HEK293 (cell line): Measurements from ENCODE around the gene RASGRP3.

ENCODE experiments used
- CTCF ChIA-PET: fragments of 350-600 bp; formaldehyde crosslinking; extraction: SDS; loops from one replicate; lab custom pipeline; 2021; ENCODE audit warnings: antibody characterized with exemption; lab: Yijun Ruan, JAX
- POLR2A ChIA-PET: fragments of 300-600 bp; formaldehyde crosslinking; extraction: SDS; loops from one replicate; lab custom pipeline; 2020; ENCODE audit warnings: antibody characterized with exemption, inconsistent platforms; lab: Yijun Ruan, JAX
- H3K27ac ChIP-seq: fragments of 200-500 bp; sonication (Bioruptor generic); 2 replicates; pipeline ENCODE4 v1.5.1; 2014; ENCODE audit warnings: low read depth, low read length, control low read depth, inconsistent platforms; ENCODE audit errors: extremely low read depth
- H3K36me3 ChIP-seq, 2 experiments: fragments of 200-500 bp in 1 of 2; sonication (Bioruptor generic) in 1 of 2; 1 replicate in 1 of 2; 2 replicates in 1 of 2; pipeline ENCODE4 v1.5.1; 2014 to 2017; ENCODE audit warnings: inconsistent platforms in 2 of 2, low read length in 2 of 2; ENCODE audit not compliant: control insufficient read depth in 2 of 2, insufficient read depth in 1 of 2
- H3K4me1 ChIP-seq: fragments of 200-500 bp; sonication (Bioruptor generic); 2 replicates; pipeline ENCODE4 v1.5.1; 2014; ENCODE audit warnings: mild to moderate bottlenecking, low read length, inconsistent platforms; ENCODE audit not compliant: control insufficient read depth, insufficient read depth
- H3K4me3 ChIP-seq: 2 replicates; pipeline ENCODE4 v1.5.1; 2011; ENCODE audit warnings: low read depth, mild to moderate bottlenecking, control low read depth, low read length, moderate library complexity
- H3K9me3 ChIP-seq: fragments of 200-500 bp; sonication (Bioruptor generic); 2 replicates; pipeline ENCODE4 v1.5.1; 2014; ENCODE audit warnings: low read depth, low read length, inconsistent platforms; ENCODE audit not compliant: control insufficient read depth, insufficient read depth
- ELK4 ChIP-seq: IDR thresholded peaks from 2 replicates; pipeline ENCODE4 v1.6.1; 2011; ENCODE audit warnings: mild to moderate bottlenecking, low read depth, low read length, borderline replicate concordance
- MEIS1 ChIP-seq: sonication (generic); formaldehyde crosslinking; IDR thresholded peaks from 2 replicates; pipeline ENCODE4 v1.8.1; 2022; ENCODE audit warnings: missing genetic modification reagents, mild to moderate bottlenecking, borderline replicate concordance
- PBX3 ChIP-seq: sonication (generic); formaldehyde crosslinking; IDR thresholded peaks from 2 replicates; pipeline ENCODE4 v1.8.1; 2022; ENCODE audit warnings: mild to moderate bottlenecking, moderate library complexity, missing genetic modification reagents
- PRDM2 ChIP-seq: fragments of 450-650 bp; formaldehyde crosslinking; IDR thresholded peaks from 2 replicates; pipeline ENCODE4 v1.5.1; 2016; ENCODE audit warnings: missing biosample characterization, missing genetic modification characterization, borderline replicate concordance
- REPIN1 ChIP-seq: fragments of 450-650 bp; formaldehyde crosslinking; IDR thresholded peaks from 2 replicates; pipeline ENCODE4 v1.5.1; 2017; ENCODE audit warnings: missing biosample characterization, missing genetic modification characterization, low read depth
- ZBTB21 ChIP-seq: fragments of 450-650 bp; formaldehyde crosslinking; IDR thresholded peaks from 2 replicates; pipeline ENCODE4 v1.5.1; 2017; ENCODE audit warnings: missing biosample characterization, missing genetic modification characterization
- ZBTB44 ChIP-seq: fragments of 450-650 bp; IDR thresholded peaks from 2 replicates; pipeline ENCODE4 v1.5.1; 2018; ENCODE audit warnings: missing biosample characterization, mild to moderate bottlenecking, missing genetic modification characterization
- ZBTB7A ChIP-seq: fragments of 450-650 bp; formaldehyde crosslinking; IDR thresholded peaks from 2 replicates; pipeline ENCODE4 v1.5.1; 2016; ENCODE audit warnings: low read depth, missing biosample characterization, missing genetic modification characterization
- ZEB2 ChIP-seq: fragments of 450-650 bp; formaldehyde crosslinking; IDR thresholded peaks from 2 replicates; pipeline ENCODE4 v1.5.1; 2016; ENCODE audit warnings: missing biosample characterization, missing genetic modification characterization
- ZNF335 ChIP-seq: fragments of 450-650 bp; formaldehyde crosslinking; conservative IDR thresholded peaks from 2 replicates; pipeline ENCODE4 v1.5.1; 2016; ENCODE audit warnings: missing biosample characterization, missing genetic modification characterization
- ZNF514 ChIP-seq: fragments of 450-650 bp; formaldehyde crosslinking; IDR thresholded peaks from 2 replicates; pipeline ENCODE4 v1.5.1; 2016; ENCODE audit warnings: missing biosample characterization, missing genetic modification characterization
- ZNF544 ChIP-seq: fragments of 450-650 bp; formaldehyde crosslinking; IDR thresholded peaks from 2 replicates; pipeline ENCODE4 v1.5.0; 2017; ENCODE audit warnings: missing biosample characterization, missing genetic modification characterization
- ZNF768 ChIP-seq: fragments of 450-650 bp; formaldehyde crosslinking; IDR thresholded peaks from 2 replicates; pipeline ENCODE4 v1.5.1; 2018; ENCODE audit warnings: missing biosample characterization, mild to moderate bottlenecking, missing genetic modification characterization

The RASGRP3 gene

GRCh38 chr2:33541243-33541642 is 64.8 kb downstream of the RASGRP3 start:
- no peak overlapping the region for H3K4me3 ChIP-seq
- no peak for TF ChIP-seq MEIS1
- TF ChIP-seq REPIN1 (tag by site-specific recombination): no peak
- TF ChIP-seq, all 188 proteins: peak for 0
- H3K4me1 ChIP-seq: no peaks in the 10 kb centered on the region
- no peak overlapping the region for H3K27ac ChIP-seq
- no peaks in the 10 kb centered on the region for H3K9me3 ChIP-seq
- ChIA-PET CTCF (no interaction called here), POLR2A (no interaction called here)
- H3K36me3 ChIP-seq: no peaks in the 10 kb centered on the region

GRCh38 chr2:33550206-33550605 is 73.8 kb downstream of the RASGRP3 start:
- TF ChIP-seq ZBTB7A (tag by site-specific recombination): no peak
- no peak for TF ChIP-seq ZEB2 (tag by site-specific recombination)
- no peak for TF ChIP-seq ZBTB44 (tag by site-specific recombination)
- TF ChIP-seq, all 188 proteins: peak for 0
- Histone ChIP-seq H3K4me1 (no peaks in the 10 kb centered on the region), H3K9me3 (no peaks in the 10 kb centered on the region), H3K36me3 (no peaks in the 10 kb centered on the region), H3K4me3 (no peak overlapping the region), H3K27ac (no peak overlapping the region)
- ChIA-PET CTCF (interaction anchor here (0.7 kb wide), 1 partner anchor 74 kb away, joined by 3 read pairs; the partner anchor contains the start of gene RASGRP3), POLR2A (no interaction called here)

- CTCF ChIA-PET: no interaction called here
- POLR2A ChIA-PET: no interaction called here
- Histone ChIP-seq H3K9me3 (no peaks in the 10 kb centered on the region), H3K4me3 (no peak overlapping the region), H3K4me1 (peaks cover 2% of the 10 kb centered on the region; the same call in 1 of the 2 replicates)
- TF ChIP-seq ZNF544 (tag by site-specific recombination): no peak
- no peak for TF ChIP-seq PBX3 (CRISPR knock-in tag)
- TF ChIP-seq ZBTB21 (tag by site-specific recombination): no peak
- no peak for TF ChIP-seq ZNF514 (tag by site-specific recombination)
- TF ChIP-seq ELK4: no peak
- no peak for TF ChIP-seq ZNF768
- no peak for TF ChIP-seq ZNF335 (tag by site-specific recombination)
- TF ChIP-seq PRDM2 (tag by site-specific recombination): no peak
- TF ChIP-seq, all 188 proteins: peak for 0
- Histone ChIP-seq H3K36me3 (no peaks in the 10 kb centered on the region), H3K27ac (no peak overlapping the region)
Observed at GRCh38 chr2:33552758-33553461, 76.5 kb downstream of the RASGRP3 start.
